Measurements from ENCODE around the gene MRPL19.

MRPL19 gene

GRCh38 chr2:75736276-75736675 lies 89.7 kb downstream of the MRPL19 start:
- no peak for DNase-seq (ENCODE audit: low read depth)

GRCh38 chr2:75737961-75738360 lies 91.4 kb downstream of the MRPL19 start:
- DNase-seq (ENCODE audit: low read depth), result no peak
